Activated T-helper 9 cell treated with anti-CD3 and anti-CD28 coated beads, Interleukin-2, amount 50 U/mL, for 16 hours (primary cell): ENCODE measurements around the gene NUAK2.
A peak's percentile ranks its signal among the peaks of the same experiment; 100 is the strongest.

ENCODE experiments used
- DNase-seq: peaks from one replicate; pipeline ENCODE4 v3.0.0-alpha.2; 2020; ENCODE audit warnings: low read depth

The NUAK2 gene

GRCh38 chr1:205346956-205347574 is 25.5 kb upstream of the NUAK2 start:
- DNase-seq, result no peak

GRCh38 chr1:205345761-205346160 is 24.2 kb upstream of the NUAK2 start:
- no peak for DNase-seq

GRCh38 chr1:205344066-205344928 is 22.8 kb upstream of the NUAK2 start:
- DNase-seq, result peak; percentile 31

GRCh38 chr1:205343431-205344065 is 22.0 kb upstream of the NUAK2 start:
- DNase-seq, result no peak

GRCh38 chr1:205342986-205343385 is 21.4 kb upstream of the NUAK2 start:
- no peak for DNase-seq

- no peak for DNase-seq
Observed at GRCh38 chr1:205340676-205341075, 19.1 kb upstream of the NUAK2 start.

- DNase-seq, result no peak
Observed at GRCh38 chr1:205339717-205340116, 18.2 kb upstream of the NUAK2 start.

- DNase-seq, result no peak
Observed at GRCh38 chr1:205339197-205339702, 17.7 kb upstream of the NUAK2 start.

- no peak for DNase-seq
Observed at GRCh38 chr1:205338011-205338410, 16.5 kb upstream of the NUAK2 start.

GRCh38 chr1:205337481-205337880 is 15.9 kb upstream of the NUAK2 start:
- no peak for DNase-seq

- DNase-seq, result peak; percentile 61
Observed at GRCh38 chr1:205335692-205336091, 14.1 kb upstream of the NUAK2 start.

GRCh38 chr1:205332015-205332791 is 10.7 kb upstream of the NUAK2 start:
- DNase-seq, result no peak

GRCh38 chr1:205330150-205330549 is 8.6 kb upstream of the NUAK2 start:
- no peak for DNase-seq

GRCh38 chr1:205329719-205330118 is 8.2 kb upstream of the NUAK2 start:
- DNase-seq, result no peak

GRCh38 chr1:205328476-205328875 is 6.9 kb upstream of the NUAK2 start:
- DNase-seq, result no peak

GRCh38 chr1:205326812-205327466 is 5.4 kb upstream of the NUAK2 start:
- DNase-seq, result no peak

GRCh38 chr1:205325334-205325884 is 3.9 kb upstream of the NUAK2 start:
- DNase-seq, result peak; percentile 24

- DNase-seq, result no peak
Observed at GRCh38 chr1:205324781-205325180, 3.2 kb upstream of the NUAK2 start.

GRCh38 chr1:205323794-205324193 is 2.2 kb upstream of the NUAK2 start:
- DNase-seq, result no peak

- no peak for DNase-seq
Observed at GRCh38 chr1:205321959-205322283, 376 bp upstream of the NUAK2 start.
